NCI-H1930 (cell line): ENCODE data around the gene EEF1G.
A peak's percentile ranks its signal among the peaks of the same experiment; 100 is the strongest.
"Not testable (repeated sequence)": the region's sequence is repeated elsewhere in the genome, so short reads cannot be mapped to it uniquely, and the experiment has no call there.

Experiments
- DNase-seq, 2 experiments: peaks; one replicate each; lab custom pipeline; 2025; lab: John Stamatoyannopoulos, UW

EEF1G gene

DNA sequence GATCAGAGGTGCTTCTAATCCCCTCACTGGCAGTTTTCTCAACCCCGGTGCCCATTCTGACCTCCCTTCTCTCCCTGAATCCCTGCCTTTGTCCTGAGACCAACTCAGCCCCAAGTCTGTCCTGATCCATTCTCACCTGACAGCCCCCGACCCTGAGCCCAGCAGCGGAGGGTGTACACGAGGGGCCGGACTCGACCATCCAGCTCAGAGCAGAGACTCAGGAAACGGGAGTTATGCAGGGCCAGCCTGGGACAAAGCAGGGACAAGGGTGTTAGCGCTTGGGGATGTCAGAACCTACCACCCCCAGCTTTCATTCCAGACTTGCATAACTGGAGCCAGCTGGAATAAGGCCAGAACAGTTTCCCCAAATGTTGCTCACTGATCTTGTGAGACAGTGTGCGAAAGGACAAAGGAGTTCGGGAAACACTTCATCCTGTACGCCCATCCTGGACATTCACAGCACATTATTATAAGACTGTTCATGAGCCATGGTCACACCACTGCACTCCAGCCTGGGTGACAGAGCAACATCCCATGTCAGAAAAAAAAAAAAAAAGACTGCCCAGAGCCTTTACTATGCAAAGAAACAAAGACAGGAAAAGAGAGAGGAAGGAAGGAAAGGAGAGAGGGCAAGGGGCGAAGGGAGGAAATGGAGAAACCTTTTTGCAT is 3.5 kb upstream of the EEF1G start:
- DNase-seq = no peak

DNA sequence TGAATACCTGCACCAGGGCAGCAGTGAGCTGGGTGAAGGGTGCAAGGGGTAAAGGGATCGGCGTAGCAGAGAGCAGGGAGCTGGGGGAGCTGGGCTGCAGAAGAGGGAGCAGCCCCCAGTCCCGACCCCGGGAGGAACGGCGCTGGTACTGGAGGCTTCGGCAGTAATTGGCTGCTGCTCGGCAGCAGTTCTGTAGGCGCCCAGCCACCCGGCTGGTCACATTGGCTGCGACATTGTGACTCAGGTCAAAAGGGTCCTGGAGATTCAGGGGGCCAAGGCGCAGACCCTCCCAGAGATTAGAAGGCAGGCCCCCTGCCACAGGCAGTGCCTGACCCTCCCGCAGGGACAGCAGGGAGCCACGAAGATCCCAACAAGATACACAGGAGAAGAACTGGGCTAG is 2.1 kb upstream of the EEF1G start:
- no peak for DNase-seq

DNA sequence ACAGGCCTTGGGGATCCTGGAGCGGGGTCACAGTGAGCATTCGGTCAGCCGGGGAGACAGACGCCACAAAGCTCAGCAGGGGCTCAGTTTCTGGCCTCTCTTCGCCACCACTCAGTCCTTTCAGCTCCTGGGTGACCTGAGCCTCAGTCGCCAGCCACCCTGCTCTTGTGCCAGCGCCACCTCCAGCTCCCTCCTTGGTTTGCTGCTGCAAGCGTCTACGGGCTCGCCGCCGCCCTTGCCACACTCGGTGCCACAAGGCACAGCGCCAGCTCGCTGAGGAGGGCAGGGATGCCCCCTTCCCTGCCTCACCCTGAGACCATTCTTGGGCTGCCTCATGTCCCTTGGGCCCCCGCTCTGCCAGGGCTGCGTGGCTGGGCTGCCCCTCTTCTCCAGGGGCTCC is 1.5 kb upstream of the EEF1G start:
- no peak for DNase-seq

DNA sequence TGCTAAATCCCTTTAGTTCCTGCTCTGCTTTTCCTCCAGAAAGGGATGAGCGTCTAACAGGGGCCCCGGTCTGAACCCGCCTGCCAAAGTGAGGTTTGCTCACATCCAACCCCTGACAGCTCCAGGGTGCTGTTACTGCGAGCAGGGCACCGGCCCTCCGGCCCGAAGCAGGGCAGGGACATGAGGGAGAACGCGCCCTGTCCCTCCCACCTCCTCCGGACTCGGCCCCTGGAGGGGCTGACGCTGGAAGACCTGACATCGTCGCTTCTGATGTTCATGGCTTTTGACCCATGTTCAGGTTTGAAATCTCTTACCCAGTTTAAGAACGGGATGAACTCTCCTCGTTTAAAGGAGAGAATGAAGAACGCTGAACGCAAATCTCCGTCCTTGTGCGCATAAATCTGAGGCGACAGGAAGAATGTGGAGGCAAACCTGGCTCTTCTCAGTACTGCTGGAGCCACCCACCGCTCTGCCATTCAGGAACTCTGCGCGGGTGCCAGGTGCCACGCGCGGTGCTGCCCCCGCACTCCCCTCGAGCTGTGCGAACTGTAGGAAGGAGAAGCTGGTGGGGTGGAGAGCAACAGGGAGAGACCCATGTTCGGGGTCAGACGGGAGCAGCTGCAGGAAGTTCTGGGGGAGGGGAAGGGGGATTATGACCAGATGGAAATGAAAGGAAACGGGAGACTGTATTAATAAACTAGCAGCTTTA is 826 bp upstream of the EEF1G start:
- DNase-seq = no peak

DNA sequence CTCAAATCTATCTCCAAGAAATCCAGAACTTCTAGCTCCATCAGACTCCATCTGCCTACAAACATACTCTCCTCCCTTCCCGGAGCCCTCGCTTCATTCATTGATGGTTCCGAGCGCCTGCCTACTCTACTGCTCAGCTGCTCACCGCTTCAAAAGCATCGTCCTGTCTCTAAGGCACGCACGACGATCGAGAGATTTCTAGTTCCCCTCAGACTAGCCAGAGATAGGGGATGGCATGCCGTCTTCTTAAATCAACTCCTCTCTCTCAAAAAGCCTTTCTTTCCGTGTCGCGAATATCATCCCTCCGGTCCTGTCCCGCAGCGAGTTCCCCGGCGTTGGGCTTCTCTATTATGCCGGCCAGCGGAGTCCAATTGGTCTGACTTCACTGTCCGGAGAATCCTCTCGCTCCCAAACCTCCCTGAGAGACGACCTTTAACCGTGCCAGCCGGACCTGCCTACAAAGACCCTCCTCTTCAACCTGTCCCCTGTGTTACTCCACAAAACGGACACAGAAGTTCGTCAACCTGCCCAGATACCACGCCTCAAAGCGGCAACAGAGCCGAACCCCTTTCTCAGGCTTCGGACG is 592 bp downstream of the EEF1G start:
- DNase-seq = no peak

DNA sequence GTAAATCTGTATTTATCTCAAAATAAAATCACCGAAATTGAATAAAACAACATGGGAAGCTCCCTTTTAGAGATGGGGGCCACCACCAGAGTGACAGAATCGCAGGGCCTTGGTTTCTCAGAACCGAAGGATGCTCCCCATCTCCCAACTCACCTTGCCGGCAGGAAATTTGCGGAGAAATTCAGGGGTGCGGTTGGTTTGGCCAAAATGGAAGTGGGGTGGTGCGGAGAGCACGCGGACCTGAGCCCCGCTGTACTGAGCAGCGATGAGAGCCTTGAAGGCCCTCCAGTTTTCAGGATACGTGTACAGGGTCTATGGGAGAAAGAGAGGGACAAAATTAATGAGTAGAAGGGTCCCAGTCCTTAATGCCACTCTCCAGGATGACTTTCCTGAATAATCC is 1.3 kb downstream of the EEF1G start:
- no peak for DNase-seq

DNA sequence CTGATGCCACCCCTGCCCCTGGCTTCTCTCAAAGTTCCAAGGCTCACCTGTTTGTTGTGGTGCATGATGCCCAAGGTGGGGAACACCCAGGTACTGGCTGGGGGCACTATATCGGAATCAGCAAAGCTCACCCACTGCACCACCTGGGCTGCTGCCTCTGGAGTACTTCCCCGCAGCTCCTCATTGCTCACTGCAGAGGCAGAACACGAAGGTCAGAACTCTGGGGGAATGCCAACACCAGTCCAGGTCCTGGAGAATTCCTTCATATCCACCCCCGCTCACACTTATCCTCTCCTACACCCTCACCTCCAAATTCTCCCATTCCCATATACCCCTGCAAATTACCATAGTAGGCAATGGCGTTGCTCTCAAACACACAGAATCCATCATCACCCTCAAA is 2.2 kb downstream of the EEF1G start:
- not testable (repeated sequence) for DNase-seq

DNA sequence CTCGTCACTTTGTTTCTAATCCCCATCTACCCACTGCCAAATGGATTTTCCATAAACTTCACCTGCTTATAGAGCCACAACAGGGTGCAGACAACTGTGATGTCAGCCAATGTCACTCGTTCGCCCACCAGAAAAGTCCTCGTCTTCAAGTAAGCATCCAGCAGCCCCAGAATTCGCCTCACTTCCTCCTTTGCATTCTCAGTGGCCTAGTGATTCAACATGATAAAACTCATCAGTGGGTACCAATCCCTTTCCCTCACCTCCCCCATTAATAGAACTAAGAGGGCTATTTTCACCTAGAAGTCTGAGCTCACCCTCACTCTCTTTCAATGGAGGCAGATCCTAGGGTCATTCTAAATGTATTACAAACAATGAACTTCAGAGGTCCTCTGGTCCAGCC is 2.8 kb downstream of the EEF1G start:
- not testable (repeated sequence) for DNase-seq

DNA sequence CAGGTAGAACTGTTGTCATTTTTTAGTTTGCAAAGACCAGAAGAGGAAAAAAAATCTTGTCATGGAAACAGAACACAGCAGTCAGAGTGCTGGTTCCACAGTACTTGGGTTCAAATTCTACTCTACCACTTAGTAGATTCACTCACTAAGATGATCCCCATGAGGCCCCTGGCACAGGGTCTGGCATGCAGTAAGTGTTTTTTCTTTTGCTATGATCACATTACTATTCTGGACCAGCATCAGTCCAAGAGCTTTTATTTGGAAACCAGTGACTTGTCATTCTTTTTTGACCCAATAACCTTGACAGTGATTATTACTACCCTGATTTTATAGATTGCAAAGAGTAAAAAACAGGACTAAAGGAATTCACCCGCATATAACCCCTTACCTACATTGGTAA is 4.1 kb downstream of the EEF1G start:
- no peak for DNase-seq

DNA sequence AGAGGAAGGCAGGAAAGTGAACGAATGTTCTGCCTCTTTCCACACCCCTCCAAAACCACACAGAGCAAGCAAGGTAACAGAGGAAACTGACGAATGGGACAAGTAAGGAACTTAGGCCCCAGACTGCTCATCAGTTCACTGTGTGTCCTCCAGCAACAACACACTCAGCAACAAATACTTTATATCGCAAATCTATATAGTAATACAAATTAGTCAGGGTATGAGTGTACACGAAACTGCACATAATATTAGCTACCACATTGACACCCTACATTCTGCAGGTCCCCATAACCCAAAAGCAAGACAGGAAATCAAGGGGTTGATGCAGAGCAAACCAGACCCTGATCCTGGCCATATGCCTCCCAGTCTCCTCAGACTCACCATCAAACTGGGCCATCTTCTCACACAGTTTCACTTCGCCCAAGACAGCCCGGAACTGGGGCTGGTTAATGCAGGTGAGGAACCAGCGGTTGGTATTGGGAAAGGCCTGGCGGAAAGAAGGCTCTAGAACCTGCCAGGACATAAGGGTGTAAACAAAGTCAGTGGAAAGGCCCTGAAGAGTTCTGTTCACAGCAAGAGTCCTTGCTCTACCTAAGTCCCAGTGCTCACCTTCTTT is 6.6 kb downstream of the EEF1G start:
- no peak for DNase-seq

DNA sequence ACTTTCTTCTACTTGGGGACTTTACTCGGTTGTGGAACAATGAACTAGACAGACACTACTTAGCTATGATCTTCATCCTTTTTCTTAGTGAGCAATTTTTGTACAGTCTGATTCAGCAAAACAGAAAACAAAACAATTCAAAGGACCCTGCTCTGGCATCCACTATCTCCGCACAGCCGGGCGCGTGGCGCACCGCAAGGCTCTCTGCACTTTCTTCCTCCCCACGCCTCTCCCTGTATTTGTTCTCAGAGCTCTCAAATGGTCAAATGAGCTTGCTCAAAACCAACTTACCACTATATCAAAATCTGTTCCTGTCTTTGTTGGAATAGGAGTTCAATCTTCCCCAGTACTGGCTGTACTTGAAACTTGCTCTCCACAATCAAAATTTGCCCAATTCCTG is 7.4 kb downstream of the EEF1G start:
- no peak for DNase-seq

DNA sequence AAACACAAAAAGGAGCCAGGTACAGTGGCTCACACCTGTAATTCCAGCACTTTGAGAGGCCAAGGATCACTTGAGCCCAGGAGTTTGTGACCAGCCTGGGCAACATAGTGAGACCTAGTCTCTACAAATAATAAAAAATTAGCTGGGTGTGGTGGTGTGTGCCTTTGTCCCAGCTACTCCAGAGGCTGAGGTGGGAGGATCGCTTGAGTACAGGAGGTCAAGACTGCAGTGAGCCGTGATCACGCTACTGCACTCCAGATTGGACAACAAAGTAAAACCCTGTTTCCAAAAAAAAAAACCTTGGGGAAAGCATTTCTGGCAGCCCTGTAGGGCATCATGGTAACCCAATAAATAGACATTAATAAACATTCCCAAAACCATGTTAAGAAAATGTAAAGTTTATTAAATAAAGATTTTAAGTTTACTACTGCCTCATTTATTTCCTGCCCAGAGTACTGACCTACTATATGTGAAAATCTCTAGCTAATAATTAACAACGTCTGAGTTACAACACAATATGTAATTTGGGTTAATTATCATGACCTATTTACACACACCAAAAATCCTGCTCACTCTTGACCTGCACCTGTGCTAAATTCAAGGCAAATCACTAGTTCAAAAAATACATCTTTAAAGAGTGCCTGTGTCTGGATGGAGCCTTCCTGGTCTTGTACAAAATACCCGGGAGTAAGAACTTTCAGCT is 8.4 kb downstream of the EEF1G start:
- no peak for DNase-seq

DNA sequence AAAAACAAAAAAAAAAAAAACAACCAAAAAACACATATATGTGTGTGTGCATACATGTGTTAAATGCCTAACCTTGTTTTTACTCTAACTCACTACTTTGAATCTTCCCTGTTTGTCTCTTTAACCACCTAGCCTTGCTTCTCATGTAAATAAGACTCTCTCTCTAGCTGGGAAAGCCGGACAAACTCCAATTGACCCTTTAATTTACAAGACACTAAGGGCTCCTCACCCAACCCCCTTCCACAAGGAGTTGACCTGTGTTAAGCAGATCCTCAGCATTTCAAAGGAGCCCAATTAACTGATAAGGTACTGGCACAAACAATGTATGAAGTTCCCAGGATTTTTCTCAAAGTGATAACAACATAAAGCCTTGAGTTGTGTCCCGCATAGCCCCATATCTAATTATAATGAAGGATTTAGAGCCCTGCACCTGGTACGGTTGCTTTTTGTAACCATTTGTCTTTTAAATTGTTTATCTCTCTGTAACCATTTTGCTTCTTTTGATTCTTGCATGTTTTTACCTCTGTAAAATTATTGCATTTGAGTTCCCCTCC is 11.9 kb downstream of the EEF1G start:
- DNase-seq = not testable (repeated sequence)

DNA sequence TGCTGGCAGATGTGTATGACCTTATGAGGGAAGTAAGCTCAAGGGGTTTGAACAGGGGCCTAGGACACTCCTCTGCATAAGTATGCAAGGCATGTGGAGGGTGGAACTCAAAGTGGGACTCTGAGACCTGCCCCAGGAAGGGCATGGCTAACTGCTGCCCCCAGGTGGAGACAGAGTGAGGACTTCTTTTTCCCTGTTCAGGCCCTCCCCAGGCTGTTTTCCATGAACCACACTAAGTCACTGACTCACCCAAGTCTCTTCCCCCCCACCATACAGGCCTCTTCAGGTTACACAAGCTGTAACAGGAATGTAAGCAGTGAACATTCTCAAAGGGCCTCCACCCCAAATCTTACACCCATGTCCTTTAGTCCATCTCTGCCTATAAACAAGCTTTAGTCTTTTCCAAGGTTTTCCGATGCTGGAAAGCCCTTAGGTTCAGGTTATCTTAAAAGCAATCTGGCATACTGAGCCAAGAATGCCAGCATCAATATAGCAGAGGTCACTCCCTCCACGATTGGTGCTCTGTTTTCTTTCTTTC is 13.1 kb downstream of the EEF1G start:
- DNase-seq = peak in 1 of 2 experiments; percentile 19

DNA sequence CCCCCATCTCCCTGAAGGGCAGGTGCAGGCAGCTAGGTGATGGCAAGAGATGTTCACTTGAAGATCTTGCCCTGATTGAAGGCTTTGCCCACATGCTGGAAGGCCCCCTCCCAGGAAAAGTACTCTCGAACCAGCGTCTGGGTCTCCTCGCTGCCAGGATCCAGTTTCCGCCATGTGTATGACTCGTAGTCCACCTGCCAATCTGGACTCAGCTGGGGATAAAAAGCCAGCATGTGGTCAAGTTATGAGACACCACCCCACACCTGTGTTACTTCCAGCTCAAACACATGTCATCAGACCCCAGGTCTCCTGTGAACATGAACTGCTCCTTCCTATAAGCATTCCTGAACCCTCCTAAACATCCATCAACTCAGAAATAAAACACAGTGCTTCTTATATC is 14.1 kb downstream of the EEF1G start:
- DNase-seq = not testable (repeated sequence)

DNA sequence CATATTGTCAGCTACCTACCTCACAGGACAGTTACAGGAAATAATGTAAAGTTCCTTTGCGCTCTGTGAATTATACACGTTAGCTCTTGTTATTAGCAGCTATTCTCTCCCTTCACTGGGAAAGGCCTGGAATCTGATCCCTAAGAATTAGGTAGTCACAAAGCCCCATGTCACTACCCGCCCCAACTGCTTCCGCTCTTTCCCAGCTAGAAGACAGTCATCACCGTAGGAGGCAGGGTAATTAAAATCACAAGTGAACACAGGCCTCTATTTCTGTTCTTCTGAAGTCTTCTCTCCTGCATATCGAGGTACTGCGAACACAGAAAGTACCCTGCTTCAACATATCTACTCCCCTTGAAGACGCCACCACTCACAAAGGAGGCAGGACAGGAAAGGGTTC is 14.5 kb downstream of the EEF1G start:
- DNase-seq = no peak

DNA sequence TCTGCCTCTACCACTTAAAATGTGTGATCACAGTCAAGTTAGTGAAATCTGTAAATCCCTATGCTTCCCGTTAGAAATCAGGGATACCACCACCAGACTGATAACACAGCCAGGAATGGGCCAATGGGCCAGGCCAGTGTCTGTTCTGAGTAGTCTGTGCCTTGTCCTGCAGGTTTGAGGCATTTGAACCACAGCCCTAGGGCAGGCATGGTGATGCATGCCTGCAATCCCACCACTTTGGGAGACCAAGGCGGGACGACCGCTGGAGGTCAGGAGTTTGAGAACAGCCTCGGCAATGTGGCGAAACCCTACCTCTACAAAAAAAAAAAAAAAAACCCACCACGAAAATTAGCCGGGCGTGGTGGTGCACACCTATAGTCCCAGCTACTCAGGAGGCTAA is 15.0 kb downstream of the EEF1G start:
- no peak for DNase-seq

DNA sequence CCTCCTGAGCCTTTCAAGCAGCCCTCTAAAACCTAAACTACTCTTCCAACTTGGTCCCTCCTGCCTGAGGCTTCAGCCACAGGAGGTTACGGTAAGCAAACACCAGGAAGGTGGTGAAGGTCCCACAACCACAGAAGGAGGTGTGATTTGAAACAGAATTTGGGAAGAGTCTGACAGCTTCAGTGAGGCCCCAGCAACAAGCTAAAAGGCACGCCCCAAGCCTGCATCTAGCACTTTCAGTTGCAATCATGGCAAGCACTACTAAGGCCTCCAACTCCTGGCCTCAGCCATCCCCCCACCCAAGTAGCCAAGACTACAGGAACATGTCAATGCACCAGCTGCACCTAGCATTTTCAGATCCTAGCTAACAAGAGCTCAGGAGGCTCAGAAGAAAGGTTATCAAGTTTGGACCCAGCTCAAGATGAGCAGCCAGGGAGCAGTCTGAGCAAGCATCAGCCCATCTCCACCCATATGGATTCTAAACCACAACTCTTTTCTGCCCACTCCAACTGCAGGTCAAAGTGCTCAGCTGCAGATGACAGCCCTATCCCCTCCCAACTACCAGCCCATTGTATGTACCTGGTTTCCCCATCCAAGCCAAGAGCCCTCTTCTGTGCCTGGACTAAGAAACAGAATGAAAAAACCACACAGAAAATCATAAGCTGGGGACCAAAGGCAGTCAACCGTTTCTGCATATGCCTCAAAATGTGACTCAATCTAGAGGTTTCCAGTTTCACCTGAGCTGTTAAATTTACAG is 16.6 kb downstream of the EEF1G start:
- DNase-seq = no peak

DNA sequence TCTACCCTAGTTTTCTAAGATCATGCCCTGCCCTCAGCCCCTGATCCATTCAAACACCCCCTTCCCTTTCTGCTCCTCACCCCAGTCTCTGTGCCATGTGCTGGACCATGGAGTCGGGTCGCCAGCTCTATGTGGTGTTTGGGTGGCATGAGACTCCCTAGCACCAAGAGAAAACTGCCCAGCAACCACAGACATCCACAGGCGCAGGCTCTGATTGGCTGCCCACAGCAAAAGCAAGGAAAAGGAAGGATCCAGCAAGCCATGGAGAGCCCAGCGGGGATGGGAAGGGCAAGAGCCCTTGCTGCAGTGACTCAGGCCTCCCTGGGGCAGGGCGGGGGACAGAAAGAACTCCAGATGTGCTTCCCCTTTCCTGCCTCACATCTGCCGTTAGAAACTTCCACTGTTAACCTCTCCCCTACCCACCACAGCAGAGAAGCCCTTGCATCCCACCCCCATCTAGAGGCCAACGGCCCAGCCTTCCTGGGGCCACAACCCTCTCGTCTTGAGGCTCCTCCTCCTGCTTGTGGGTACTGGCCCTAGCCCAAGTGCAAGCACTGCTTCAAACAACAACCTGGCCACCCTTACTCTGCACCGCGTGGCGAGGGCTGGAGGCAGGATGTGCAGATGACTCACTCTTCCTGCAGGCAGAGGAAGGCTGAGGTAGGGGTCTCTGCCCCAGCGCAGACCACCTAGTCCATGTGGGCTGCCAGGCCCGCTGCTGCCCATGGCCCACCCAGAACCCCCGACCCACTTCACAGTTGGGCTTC is 17.4 kb downstream of the EEF1G start:
- DNase-seq = peak; percentile 14 to 38

DNA sequence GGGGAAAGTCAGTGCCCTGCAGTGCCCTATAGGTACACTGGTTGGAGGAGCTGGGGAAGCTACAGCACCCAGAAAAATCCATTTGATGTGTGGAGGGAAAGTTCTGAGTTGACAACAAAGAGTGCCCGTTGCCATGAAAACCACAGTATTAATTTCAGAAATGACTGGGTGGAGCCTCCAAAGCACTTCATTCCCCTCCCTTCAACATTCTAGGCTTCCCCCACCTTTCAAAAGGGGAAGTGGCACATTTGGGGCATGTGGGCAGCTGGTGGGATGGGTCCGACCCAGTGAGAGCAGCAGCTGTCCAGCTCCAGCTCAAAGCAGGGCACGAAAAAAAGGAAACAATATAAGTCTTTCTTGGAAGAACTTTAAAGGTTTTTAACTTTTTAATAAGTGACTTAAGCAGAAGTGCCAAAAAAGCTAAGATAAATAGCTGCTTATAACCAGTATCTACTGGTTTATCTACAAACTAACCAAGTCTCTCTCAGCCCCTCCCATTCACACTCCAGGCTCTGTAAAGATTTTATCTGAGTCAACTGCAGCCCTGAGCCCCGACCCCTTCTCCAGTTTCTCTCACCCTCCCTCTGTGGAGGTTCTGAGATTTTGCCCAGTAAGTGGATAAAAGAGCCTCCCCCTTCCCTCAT is 18.1 kb downstream of the EEF1G start:
- no peak for DNase-seq
